Activated CD8-positive, alpha-beta memory T cell treated with anti-CD3 and anti-CD28 coated beads, Interleukin-2, amount 50 U/mL, for 4 hours (primary cell): ENCODE data around the gene NUDT5.

Experiments used
- DNase-seq: peaks from one replicate; pipeline ENCODE4 v3.0.0-alpha.2; 2020

NUDT5 gene

GRCh38 chr10:12162927-12163326 is 32.8 kb downstream of the NUDT5 start:
- no peak for DNase-seq

DNA sequence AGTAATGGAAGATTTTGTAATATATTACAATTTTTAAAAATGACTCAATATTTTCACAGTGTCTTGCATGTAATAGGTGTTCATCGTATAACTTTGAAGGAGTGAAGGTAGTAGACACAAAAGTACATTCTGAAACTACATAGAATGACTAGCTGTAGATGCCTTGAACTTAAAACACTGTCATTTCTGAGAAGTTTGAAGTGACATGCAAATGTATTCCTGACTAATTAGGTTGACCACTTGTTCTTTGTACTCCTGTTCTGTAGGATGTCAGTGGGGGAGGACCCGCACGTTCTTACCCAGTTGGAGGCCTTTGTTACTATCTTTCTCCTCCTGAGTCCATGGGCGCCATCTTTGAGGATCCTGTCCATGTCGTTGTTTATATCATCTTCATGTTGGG is 35.0 kb downstream of the NUDT5 start:
- no peak for DNase-seq

DNA sequence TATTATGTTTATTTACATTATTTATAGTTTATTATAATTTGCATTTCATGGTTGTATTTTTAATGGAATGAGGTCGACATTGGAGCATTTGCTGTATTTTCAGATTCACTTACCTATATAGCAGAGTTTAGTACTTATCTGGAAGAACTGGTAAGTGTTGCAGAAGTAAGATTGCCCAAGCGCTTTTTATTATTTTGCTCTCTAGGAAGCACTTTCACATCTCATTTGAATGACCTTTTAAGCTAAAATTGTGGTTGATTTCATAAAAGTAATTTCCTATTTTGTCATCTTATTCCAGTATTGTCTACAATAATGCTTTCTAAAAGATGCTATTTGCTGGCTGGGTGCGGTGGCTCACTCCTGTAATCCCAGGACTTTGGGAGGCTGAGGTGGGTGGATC is 37.6 kb downstream of the NUDT5 start:
- DNase-seq: no peak

DNA sequence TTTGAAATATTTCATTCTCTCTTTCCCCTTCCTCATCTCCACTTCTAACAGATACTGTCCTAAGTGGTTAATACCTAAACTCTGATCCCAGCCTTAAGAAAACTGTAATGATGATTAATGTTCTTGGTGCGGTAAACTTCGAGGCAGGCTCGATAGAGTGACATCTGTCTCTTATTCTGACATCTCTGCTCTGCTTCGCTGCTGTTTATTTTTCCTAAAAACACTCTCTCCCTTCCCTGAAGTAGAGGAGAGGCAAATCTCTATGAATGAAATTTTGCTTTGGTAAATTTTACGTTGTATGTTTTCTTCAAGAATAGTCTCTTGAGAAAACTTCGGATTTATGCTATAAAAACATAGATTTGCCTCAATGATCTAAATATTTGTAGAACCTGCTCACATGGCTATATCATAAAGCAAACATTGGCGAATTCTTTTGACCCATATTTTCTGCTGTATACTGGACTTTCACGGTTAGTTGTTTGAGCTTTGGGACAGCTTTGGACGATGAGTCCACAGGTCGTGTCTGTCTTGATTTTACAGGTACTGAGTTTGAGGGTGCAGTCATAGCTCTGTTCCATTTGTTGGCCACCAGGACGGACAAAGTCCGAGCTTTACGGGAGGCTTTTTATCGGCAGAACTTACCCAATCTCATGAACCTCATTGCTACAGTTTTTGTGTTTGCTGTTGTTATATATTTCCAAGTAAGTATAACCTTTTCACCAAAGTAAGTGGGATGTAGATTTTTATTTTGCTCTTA is 39.1 kb downstream of the NUDT5 start:
- no peak for DNase-seq

DNA sequence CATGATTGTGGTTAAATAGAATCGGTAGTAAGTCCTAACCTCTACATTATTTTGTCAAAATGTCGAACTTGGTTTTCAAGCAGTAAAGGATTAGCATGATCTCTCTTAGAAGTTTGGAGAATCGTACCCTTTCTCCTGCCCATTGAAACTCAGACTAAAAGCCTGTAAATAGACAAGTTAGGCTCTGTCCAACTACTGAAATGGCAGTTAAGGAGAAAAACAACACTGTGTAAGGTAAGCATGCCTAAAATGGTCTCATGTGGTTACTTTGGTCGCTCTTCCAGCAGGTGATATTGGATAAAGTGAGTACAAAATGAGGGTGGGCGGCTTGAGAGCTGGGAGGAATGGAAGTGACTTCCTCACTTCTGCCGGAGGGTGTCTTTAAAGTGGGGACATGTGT is 41.2 kb downstream of the NUDT5 start:
- DNase-seq: no peak

- no peak for DNase-seq
Measured at GRCh38 chr10:12150163-12150562, 45.5 kb downstream of the NUDT5 start.

- no peak for DNase-seq
Measured at GRCh38 chr10:12144538-12144937, 51.2 kb downstream of the NUDT5 start.

DNA sequence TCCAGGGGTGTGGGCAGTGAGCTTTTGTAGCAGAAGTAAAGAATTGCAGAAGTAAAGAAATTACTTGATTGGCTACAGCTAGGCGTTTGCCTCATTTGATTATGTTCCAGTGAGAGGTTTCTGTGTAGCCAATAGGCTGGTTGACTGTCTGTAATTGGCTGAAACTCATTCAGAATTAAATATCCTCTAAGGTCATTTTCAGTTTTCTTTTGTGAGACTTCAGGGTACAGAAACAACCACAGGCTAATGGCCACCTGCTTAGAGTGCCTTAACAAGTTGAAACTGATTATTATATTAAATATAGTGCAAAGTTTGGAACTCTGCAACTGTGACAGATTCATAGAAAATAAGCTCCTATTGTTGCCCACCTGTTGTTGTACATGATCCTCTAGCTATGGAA is 55.7 kb downstream of the NUDT5 start:
- DNase-seq: no peak

DNA sequence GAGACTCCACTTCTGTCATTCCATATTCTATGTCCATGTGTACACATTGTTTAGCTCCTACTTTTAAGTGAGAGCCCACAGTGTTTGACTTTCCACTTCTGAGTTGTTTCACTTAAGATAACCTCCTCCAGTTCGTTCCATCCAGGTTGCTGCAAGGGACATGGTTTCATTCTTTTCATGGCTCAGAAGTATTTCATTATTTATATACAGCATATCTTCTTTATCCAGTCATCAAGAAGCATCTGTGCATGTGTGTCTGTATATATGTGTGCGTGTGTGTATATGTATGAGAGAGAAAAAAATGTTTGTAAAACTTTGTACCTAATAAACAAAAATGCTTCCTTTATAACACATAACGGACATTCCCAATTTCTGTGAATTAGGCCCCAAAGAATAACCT is 60.1 kb downstream of the NUDT5 start:
- no peak for DNase-seq

- no peak for DNase-seq
Measured at GRCh38 chr10:12130237-12130872, 65.3 kb downstream of the NUDT5 start.

DNA sequence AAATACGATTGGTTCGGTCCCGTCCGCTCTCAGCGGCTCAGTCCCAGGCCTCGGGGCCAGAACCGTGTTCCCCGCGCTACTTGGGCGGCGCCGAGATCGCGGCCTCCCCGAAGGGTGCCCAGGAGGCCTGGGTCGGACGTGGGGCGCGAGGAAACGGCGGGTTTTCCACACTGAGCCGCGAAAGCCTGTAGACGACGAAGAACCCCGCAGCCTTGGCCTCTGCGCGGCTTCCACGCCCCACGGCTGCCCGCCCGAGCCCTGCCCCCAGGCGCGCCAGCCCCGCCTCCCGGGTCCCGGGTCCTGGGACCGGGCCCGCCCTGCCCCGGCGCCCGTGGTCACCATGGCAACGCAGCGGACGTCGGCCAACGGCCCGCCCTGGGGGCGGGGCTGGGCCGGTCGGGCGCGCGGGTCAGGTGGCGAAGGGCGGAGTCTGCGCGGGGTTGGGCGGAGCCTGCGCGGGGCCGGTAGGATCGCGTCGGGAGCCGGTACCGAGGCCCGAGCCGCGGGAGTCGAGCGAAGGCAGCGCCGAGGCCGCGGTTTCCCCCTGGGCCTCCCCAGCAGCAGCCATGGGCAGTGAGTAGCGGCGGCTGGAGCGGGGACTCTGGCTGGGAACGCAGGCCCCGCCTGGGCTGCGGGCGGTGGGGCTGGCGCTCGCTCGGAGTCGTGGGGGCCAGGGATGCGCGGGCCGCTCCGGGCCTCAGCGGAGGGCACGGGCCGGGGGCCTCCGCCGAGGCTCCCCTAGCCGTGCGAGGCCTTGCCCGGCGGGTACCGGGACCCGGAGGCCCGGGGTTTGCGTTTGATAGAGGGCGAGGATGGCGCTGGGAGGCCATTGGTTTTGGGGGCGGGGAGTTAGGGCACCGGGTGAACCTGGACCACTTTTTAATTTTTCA is 66.2 kb downstream of the NUDT5 start, which contains the start of gene SEC61A2:
Gene SEC61A2 (plus strand): TSS at position 456 of the 890 bp plus-strand sequence. CDS start 111 bp downstream, at position 567.
- peak; percentile 99 for DNase-seq

GRCh38 chr10:12121673-12122072 is 74.0 kb downstream of the NUDT5 start:
- DNase-seq: no peak
